Activated effector memory CD4-positive, alpha-beta T cell treated with Interleukin-2 at 50 U/mL for 16 hours (primary cell): ENCODE results near the gene NME1.

ENCODE experiments used
- DNase-seq: peaks from one replicate; pipeline ENCODE4 v3.0.0-alpha.2; 2020

Gene NME1

GRCh38 chr17:51197754-51198153 is 44.4 kb downstream of the NME1 start:
- no peak for DNase-seq

GRCh38 chr17:51200295-51200694 is 46.9 kb downstream of the NME1 start:
- DNase-seq: peak; percentile 35

- no peak for DNase-seq
These were observed 47.5 kb downstream of the NME1 start for GRCh38 chr17:51200846-51201245.

- no peak for DNase-seq
These were observed 50.5 kb downstream of the NME1 start for GRCh38 chr17:51203838-51204237.
